ENCODE data around the gene COL5A1.

- TF ChIP-seq CTCF (IDR thresholded peaks at IDR 0.05) (no peak), POLR2AphosphoS5 (IDR thresholded peaks at IDR 0.05) (no peak), POLR2A (IDR thresholded peaks at IDR 0.05) (no peak), EP300 (IDR thresholded peaks at IDR 0.05) (no peak)
Observed at GRCh38 chr9:134688661-134689320, 47.2 kb downstream of the COL5A1 start.

All from upper lobe of left lung (tissue), 4 donors.